CD4-positive, alpha-beta T cell treated with Interleukin-6 for 4 hours (primary cell): ENCODE data around the gene SUN5.

Experiments used
- DNase-seq: peaks from one replicate; pipeline ENCODE4 v3.0.0-alpha.2; 2020; ENCODE audit warnings: mixed read lengths

The SUN5 gene

DNA sequence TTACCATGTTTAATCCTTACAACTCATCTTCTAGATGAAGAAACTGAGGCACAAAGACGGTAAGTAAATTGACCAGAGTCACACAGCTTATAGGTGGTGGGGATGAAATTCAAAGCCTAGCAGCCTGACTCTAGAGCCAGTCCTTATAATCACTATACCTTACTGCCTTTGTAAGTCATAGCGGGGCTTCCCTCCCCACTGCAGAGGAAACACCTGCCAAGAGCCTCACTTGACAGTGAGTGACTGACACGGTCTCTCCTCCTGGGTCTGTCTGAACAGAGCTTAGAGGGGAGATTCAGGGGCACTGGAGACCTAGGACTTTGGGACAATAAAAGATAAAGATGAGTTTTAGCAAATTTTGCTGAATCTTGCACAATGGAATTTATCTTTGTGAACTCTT, 12.8 kb downstream of the SUN5 start:
- peak; percentile 53 for DNase-seq

DNA sequence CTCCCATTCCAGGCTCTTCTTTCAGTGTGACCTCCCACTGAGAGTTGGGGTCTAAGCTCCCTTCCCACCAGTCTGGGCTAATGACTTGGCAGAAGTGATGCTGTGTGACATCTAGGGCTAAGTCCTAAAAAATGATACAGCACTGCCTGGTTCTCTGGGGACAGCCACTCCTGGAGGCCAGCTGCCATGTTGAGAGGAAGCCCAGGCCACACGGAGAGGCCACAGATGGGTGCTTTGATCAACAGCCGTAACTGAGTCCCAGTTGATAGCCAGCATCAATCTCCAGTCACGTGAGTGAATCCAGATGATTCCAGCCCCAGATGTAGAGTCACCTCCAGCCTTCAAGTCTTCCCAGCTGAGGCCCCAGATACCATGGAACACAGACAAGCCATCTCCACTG, 13.8 kb downstream of the SUN5 start:
- no peak for DNase-seq

DNA sequence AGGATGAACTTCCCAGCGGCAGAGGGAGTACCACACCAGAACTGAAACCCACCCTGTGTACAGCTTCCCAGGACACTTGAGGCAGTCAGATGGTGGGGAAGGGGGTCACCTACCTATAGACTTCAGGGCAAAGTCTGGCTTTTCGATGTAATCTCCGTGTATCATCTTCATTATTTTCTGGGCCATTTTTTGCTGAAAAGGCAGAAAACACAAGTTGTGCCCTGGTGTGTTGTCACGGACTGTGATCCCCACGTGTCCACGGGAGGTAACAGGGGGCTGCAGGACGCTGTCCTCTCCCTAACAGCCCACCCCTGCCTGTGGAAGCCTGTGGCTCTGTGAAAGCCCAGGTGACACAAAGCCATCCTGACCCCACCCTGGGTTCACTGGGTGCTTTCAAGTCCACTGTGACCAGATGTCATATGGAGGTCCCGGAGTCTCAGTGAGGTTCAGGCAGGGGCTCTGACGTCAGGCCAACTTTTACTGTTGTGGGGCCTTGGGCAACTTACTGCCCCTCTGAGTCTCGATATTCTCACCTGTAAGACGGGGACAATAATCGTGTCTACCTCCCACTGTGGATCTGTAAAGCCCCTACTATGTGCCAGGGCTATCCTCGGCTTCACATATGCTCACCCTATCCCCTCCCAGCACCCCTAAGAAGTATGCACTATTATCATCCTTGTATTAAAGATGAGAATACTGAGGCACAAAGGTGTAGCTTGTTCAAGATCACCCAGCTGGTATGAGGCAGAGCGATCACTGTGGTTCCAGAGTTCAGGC, 14.5 kb downstream of the SUN5 start:
- no peak for DNase-seq

DNA sequence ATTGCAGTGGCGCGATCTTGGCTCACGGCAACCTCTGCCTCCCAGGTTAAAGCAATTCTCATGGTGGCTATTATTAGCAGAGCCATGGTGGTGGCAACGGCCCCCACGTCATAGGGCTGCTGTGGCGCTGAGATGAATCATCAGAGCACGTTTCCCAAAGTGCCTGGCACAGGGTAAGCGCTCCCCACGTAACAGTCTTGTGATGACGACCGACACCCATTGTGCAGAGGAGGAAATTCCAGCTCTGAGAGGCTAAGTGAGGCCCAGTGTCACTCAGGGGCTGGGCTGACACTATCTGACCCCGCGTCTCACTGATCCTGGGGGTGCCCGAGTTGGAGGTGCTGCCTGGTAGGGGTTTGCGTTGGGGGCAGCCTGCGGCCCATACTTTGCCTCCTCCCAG, 16.2 kb downstream of the SUN5 start:
- no peak for DNase-seq

DNA sequence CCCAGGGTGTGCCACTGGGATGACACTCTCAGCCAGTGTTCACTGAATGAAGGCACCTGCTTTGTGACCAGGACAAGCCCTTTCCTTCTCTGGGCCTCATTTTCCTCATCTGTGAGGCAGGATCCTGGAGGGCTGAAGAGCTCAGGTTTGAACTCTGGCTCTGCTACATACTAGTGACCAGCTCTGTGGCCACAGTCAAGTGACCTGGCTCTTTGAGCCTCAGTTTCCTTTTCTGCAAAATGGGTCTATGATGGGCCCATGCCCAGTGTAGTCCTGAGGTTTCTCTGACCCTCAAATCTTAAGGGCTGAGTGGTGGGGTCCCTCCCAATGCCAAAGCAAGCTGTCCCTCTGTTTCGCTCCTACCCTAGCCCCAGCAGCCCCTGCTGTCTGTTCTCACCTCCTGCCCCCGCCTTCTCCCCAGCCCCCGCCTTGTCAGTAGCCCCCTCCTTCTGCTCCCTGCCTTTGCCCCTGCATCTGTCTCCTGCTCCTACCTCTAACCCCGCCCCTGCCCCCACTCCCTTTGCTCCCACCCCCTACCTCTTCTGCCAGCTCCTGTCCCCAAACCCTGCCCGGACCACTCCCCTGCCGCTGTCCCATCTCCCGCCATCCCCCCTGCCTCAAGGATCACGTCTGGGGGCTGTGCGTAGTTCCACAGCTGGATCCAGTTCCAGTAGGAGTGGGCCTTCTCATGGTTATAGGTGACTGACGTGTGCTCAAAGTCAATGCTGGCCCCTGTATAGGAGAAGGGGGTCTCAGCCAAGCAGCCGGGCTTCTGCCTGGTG, 17.0 kb downstream of the SUN5 start:
- no peak for DNase-seq

DNA sequence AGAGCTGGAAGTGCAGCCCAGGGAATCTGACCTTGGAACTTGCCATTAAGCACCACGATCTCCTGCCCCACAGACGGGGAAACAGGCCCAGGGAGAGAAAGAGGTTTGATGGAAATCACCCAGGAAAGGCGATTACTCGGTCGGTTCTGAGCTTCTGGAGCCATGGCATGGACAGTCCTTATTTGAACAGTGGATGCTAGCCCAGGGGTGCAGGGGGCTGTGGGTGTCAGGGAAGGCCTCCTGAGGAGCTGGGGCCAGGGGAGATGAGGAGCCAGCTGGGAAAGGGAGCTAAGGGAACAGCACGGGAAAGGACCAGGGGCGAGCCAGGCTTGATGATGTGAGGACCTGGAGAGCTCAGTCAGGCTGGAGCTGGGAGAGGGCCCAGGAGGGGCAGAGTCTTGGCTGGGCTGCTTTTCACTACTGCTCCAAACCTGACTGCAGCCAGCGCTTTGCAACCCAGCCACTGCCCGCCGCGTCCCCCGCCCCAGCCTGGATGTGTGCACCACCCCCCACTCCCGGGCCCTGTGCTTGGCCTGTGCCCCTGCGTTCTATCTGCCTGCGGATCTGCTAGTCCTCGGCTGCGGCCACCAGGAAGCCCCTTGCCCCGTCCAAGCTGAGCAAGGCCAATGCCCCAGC, 17.8 kb downstream of the SUN5 start:
- DNase-seq: no peak

DNA sequence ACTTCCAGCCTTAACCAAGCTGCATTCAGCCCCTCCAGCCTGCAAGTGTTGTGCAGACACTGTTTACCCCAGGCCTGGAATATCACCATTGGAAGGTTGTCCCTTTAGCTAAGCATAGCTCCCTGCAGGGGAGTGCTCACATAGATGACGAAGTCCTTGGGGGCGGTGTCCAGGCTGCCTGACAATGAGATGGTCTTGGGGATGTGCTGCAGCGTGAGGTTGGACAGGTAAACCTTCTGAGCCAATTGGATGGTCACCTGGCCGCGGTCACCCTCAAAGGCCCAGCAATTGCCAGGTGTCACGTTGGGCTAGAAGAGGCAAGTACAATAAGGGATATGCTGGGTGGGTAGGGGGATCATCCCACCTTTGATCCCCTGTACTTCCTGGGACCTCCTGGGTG, 18.6 kb downstream of the SUN5 start:
- DNase-seq: no peak

DNA sequence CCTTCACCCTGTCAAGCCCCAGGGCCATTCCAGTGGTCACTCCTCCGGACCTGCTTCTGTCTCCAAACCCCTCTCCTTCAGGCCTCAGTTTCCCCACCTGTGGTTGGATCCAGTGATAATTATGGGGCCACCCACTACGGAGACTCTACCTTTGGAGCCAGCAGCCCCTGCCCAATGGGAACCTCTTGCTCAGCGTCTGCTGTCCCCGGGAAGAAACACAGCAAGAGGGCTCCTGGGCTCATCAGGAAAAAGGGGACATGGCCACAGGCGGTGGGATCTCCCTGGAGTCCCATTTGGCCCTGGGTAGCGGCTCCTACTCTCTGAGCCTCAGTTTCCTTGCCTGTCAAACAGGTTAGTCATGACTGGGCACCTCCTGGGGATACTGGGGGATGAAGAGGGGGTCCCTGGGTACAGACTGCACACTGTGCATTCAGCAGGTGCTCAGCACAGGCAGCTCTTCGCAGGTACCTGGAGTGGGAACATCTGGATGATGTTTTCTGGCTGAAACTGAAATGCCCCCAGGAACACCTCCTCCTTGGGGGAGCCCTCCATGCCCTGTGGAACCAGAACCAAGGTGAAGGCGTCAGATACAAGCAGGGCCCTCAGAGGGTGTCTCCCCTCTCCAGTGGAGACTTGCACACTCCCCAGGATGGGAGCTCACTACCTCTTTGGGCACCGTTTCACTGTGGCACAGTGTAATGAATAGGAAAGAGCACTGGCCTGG, 19.4 kb downstream of the SUN5 start:
- no peak for DNase-seq

DNA sequence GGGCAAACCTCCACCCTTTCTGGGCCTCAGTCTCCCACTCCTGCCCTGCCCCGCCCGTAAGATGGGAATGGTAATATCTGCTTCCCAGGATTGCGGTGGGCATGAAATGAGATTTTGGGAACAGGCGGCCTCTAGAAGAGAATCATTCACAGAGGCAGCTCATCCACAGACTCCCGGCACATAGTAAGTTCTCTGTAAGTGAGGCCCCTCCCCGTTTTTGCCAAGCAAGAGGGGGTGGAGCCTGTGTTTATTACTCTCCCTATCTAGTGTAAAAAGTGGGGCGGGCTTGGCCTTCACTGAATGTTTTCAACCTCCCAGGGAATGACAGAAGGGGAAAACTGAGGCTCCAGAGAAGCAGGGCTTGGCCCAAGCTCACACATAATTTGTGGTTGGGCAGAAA, 20.0 kb downstream of the SUN5 start:
- no peak for DNase-seq

DNA sequence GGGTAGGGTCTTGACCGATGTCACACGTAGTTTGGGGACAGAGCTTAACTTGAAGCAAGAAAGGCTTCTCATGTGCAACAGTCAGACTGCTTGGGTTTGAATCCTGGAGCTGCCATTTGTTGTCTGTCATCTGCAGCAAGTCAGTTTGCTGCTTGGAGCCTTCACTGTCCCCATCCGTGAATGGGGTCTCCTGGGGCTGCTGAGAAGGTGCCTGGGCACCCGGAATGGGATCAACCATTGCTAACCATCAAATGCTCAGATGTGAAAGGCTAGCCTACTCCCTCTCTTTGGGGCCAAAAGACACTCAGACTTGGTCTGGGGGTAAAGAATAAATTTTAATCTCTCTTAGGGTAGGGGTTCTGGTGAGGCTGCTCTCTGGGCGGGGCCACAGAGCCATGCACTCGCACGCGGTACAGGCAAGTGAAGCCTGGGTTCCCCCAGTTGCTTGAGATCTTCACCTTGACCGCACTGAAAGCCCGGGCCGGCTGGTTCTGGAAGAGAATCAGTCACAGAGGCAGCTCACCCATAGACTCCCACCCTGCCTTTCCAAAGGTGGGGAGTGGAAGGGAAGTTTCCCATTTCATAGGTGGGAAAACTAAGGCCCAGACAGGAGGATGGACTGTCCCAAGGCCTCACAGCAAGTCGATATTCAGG, 20.6 kb downstream of the SUN5 start:
- no peak for DNase-seq

DNA sequence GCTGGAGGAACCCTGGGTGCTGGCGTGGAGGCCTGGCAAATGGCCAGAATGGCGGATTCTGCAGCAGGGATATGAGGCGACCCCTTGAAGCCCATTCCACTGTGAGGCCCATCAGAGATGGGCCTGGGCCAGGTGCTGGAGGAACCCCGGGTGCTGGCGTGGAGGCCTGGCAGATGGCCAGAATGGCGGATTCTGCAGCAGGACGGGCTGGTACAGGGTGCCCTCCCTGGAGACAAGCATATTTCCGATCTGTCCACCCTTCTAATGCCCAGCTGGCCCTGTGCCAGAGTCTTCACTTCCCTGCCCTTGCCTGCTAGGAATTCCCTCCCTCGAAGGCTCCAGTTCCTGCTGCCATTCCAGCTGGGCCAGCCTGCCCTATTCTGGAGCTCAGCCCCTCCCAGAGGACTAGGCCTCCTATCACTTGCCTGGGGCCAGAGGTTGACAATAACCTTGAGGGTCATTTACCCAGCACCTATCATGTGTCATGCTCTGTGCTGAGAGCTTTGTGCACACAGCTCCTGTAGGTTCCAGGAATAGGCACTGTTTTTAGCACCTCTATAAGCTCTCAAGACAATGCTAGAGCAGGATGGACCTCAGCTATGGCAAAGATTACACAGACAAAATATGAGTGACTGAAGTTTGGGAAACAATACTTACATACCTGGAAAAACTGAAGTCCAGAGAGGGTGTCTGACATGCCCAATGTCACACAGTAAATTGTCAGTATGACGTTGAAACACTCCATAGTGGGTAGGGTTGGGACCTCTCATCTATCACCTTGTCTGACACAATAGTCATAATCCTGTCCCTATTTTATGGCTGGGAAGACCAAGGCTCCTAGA, 21.4 kb downstream of the SUN5 start:
- DNase-seq: no peak

DNA sequence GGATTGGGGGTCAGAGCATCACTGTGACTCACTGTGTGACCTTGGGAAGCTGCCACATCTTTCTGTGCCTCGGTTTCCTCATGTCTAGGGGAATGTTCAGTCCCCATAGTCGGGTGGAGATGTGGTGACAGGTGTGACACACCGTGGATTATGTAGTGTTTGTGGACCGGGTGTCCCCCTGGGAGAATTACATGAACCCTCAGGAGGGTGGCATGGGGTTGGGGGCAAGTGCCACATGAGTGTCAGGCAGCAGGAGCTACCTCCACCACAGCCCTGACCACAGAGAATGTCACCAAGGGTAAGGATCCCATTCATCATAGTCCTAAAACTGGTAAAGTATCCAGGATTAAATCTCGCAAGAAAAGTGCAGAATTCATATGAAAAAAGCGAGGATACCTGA, 23.2 kb downstream of the SUN5 start:
- no peak for DNase-seq

DNA sequence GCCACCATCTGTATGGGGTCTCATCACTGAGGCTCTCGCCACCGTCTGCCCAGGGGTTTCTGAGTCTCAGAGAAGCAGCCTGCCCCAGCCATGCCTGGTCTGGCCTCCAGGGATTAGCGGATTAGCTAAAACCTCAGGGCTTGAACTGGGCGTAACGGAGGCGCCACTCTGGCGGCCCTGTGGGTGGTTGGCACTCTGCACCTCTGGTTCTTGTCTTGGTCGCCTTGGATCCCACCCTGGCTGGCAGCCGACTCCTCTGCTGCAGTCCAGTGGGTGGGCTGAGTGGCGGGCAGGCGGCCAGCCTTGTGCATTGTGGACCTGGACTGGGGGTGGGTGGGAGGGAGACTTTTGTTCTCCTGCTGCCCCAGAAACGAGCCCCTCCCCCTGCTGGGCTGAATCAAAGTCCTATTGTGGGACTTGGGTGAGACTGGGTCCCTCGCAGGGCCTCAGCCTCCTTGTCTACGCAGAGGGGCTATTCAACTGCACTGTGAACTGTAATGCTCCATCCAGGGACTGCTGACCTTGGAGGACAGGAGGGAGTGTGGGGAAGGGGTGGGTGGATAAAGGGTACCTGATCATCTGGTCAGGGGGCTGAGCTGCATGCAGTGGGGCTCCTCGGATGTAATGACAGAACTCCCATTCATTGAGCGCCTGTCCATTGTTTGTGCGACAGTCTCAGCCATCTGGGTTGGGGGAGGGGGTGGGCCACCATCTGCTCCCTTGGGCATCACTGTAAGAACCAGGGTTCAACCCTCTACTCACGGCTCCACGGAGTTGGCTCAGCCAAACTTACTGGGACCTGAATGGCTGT, 23.9 kb downstream of the SUN5 start:
- DNase-seq: no peak

DNA sequence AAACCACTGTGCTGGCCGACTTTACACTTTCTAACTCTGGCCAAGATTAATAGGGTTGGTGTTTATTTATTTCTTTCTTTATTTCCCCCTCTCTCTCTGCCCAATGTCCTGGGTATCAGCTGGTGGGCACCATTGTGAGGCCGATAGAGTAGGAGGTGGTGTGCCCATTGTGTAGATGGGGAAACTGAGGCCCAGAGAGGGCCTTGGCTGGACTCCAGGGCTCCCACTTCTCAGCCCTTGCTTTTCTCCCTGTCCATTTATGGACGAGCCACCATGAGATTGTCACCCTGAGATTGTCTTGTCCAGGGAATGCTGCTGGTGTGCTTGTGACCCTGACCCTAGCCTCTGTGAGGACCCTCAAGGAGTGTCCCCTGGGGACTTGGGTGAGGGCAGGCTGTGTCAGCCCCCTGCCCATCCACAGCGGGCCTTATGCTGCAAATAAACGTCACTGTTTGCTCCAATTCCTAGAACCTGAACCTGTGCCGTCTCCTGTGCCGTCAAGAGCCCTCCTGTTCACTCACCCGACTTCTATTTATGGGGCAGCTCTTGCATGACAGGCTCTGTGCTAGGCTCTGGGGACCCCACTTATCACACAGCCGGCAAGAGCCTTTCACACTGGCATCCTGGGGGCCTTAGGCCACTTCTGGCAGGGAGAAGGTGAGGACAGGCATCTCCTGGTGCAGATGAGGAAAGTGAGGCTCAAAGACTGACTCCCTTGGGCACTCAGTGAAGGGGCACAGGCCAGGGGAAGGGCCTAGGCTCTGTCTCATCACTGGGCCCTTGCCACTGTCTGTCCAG, 24.8 kb downstream of the SUN5 start:
- no peak for DNase-seq

DNA sequence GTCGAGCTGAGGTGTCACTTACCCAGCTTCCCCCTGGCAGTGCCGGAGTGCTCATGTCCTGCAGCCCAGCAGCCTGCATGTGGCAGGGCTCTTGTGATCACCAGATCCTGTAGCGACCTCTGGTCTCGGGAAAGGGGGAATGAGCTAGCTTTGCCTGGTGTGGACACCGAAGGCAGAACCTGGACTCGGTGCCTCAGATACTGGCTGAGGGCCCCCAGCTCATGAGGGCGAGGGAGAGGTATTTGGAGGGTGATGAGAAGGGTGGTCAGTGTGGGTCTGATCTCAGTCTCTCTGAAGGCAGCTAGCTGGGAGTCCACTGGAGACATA, 26.3 kb downstream of the SUN5 start:
- DNase-seq: no peak

DNA sequence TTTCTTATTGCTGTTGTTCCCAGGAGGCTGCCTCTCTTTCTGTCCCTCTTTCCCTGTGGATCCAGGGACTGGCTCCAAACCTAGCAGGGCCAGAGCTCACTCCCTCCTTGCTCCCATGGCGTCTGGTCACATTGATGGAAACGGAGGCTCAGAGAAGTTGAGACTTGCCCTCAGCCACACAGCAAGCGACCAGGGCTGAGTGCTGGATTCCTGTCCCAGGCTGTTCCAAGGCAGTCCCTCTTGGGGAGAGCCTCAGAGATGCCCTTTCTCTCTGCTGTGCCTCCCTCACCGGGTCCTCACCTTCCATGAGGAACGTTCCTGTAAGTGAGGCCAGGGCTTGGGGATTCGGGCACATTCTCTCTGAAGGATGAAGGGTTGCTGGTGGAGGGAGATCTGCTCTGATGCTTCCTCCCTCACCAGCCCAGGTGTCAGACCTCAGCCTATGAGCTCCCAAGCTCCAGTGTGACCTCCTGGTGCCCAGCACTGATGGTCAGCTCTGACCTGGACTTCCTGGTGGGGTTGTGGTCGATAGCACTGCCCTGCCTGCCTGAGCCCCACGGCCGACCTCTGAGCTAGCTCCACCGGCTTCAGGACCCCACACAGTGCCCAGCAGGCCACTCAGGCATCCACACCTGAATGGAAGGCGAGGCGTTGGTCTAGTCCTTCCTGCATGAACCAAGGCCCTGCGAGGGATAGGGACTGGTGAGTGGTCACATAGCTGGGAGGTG, 26.8 kb downstream of the SUN5 start:
- DNase-seq: no peak

DNA sequence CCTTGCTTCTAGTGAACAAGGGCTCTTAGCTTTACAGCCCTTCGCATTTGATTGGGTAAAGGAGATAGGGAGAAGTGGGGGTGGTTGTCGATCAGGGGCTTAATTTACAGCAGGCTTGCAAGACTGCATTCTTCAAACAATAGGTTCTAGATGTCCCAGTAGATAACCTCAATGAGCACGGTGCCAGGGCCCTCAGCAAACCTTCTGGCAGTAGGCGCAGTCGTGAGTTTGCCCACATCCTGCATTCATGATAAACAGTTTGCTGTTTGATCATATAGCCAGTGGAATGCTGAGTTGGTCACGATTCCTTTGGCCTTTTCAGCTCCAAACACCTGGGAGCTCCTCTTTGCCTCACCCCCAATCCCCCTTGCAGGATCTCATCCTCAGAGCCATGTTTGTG, 27.5 kb downstream of the SUN5 start:
- peak; percentile 50 for DNase-seq

DNA sequence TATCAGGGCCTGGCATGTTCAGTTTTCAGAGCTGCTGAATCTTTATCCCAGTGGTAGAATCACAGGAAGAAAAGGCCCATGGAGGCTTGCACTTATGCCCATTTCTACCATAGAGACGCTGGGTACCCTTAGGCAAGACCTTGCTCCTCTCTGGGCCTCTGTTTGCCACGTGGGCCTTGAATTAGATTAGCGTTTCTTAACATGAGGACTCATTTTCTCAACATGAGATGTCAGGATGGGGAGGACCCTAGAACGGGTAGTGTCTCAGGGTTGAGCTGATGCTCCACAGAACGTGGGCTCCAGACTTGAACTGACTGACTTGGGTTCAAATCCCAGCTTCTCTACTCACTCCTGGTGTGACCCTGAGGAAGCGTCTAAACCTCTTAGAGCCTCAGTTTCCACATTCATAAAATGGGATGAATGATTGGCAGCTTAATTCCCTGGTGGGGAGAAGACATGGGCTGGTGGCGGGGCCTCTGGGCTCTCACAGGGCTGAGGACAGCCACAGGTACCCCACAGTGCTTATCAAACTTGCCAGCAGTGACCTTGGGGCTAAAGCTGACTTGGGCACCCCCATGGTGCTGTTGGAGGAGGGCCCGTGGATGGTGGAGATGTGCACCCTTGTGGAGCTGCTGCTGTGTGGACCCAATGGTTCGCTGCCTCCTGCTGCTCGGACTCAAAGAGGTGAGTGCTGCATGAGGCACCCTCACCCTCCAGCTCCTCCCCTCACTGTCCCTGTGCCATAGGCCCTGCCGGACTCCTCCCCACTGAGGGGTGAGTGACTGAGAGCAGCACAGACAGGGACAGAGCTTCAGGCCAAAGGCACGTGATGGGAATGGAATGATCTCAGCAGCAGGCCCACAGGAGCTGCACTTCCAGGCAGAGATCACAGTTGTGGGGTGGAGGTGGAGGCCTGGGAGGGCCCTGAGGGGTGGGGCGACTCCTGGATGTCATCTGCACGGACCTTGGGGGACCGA, 28.2 kb downstream of the SUN5 start:
- no peak for DNase-seq
